ENCODE results near the gene TDP1. TPM values are rescaled to one million over a fixed set of nuclear protein-coding genes. Genes with fewer than 3 reads are reported as not detected.
"Not testable (repeated sequence)": the region's sequence is repeated elsewhere in the genome, so short reads cannot be mapped to it uniquely, and the experiment has no call there.

The TDP1 gene
- polyA plus RNA-seq, 3 donors = 25.5 to 27.8 (median 26.7) TPM

- no peak for DNase-seq (ENCODE audit: extremely low read depth in 1 of 11, low read depth in 9 of 11, low spot score in 4 of 11)
Measured at GRCh38 chr14:90062822-90063539, 107.3 kb downstream of the TDP1 start.

DNA sequence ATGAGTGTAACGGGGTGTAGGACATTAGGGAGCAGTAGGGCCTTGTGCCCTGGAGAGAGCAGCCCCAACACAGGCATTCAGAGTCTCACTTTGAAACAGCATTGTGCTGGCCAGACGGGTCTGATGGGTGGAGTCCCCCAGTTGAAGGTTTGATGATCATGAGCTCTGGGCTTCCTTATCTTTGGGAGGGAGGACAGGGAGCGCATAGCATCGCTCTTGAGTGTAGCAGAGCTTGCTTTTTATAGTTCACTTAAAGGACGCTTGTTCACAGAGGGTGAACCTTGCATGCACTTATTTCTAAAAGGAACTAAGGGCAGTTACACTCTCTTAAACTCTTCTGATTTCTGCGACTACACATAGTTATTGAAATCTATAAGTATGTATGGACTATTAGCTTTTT, 116.6 kb downstream of the TDP1 start:
- DNase-seq (ENCODE audit: extremely low read depth in 1 of 11, low read depth in 9 of 11, low spot score in 4 of 11) = no peak

- DNase-seq (ENCODE audit: extremely low read depth in 1 of 11, low read depth in 9 of 11, low spot score in 4 of 11) = no peak
Measured at GRCh38 chr14:90079576-90079975, 123.8 kb downstream of the TDP1 start.

DNA sequence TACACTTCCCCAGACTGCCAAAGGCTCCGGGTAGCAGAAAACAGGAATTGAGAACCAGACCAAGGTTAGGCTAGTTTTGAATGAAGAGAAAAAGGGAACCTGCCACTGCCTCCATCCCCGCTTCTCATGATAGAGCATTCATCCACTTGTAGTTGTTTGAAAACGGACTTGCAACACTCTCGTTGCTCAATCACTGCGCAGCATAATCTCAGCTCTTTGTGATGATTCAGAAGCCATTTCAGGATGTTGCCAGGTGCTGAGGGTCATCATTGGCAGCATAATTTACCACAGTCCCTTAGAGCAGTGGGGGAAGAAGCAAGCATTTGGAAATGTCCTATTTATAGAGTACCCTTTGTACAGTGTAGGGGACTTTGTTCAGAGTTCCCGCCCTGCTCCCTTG, 131.7 kb downstream of the TDP1 start:
- DNase-seq (ENCODE audit: extremely low read depth in 1 of 11, low read depth in 9 of 11, low spot score in 4 of 11) = no peak

DNA sequence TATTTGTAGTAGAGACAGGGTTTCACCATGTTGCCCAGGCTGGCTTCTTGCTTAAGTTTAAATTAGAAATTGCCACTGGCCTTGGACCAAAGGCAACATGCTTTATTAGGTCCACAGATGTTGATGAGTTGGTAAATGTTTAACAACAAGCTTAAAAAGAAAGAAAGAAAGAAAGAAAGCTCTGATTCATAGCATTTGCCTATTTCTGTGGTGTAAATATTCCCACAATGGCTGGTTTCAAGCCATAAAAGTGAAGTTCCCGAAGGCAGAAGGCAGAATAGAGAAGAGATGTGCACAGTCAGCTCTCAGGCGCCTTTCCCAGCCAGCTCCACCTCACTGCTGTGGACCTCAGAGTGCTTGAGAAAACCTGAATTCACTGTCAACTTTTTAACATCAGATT, 132.4 kb downstream of the TDP1 start:
- no peak for DNase-seq (ENCODE audit: extremely low read depth in 1 of 11, low read depth in 9 of 11, low spot score in 4 of 11)

GRCh38 chr14:90089486-90089885, 133.8 kb downstream of the TDP1 start:
- DNase-seq (ENCODE audit: extremely low read depth in 1 of 11, low read depth in 9 of 11, low spot score in 4 of 11) = not testable (repeated sequence)

GRCh38 chr14:90091393-90091792, 135.7 kb downstream of the TDP1 start:
- DNase-seq (ENCODE audit: extremely low read depth in 1 of 11, low read depth in 9 of 11, low spot score in 4 of 11) = peak in 10 of 11 donors; percentile 6 to 46 (median 28)

DNA sequence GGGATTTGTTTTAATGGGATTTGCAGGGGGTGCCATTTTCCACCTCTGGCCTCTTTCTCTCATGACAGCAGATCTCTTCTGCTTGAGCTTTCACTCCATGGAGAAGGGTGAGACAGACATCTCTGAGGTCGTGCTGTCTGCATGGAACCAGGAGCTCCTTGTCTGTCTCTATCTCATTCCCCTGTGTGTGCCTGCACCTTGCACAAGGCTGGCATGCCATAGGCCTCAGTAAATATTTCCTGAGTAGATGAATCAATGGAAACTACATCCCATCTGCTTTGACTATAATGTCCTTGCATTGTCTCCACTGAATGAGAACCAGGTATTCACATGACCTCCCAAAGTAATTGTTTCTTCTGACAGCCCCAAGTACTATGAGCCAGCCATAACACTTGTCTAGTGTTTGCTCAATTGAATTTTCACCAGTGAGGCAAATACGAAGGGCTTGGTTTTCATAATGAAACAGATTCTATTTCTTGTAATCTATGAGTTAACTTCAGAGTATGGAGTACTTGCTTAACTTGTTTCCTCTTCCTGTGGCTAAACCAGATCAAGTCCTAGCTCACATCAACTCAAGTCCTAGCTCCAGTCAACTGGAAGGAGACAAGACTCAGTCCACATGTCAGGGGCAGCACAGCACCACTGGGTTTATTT, 138.3 kb downstream of the TDP1 start:
- DNase-seq (ENCODE audit: extremely low read depth in 1 of 11, low read depth in 9 of 11, low spot score in 4 of 11) = no peak

Other genes starting within 250 kb of the TDP1 start
- 10 to 100 TPM; 17.3 to 21.7 (median 19.9) TPM for gene EFCAB11, start 1.2 kb upstream of the TDP1 start, polyA plus RNA-seq (ENCODE audit: insufficient read length in 3 of 3)
- gene KCNK13, start 106.1 kb downstream of the TDP1 start, polyA plus RNA-seq (ENCODE audit: insufficient read length in 3 of 3) = under 1 TPM; 0.15 to 0.23 (median 0.17) TPM